8988T (cell line): Measurements from ENCODE around the gene KLHL13.
"Not testable (repeated sequence)": the region's sequence is repeated elsewhere in the genome, so short reads cannot be mapped to it uniquely, and the experiment has no call there.

Source experiments
- DNase-seq: peaks from one replicate; pipeline ENCODE4 v3.0.0; 2011

KLHL13 gene

DNA sequence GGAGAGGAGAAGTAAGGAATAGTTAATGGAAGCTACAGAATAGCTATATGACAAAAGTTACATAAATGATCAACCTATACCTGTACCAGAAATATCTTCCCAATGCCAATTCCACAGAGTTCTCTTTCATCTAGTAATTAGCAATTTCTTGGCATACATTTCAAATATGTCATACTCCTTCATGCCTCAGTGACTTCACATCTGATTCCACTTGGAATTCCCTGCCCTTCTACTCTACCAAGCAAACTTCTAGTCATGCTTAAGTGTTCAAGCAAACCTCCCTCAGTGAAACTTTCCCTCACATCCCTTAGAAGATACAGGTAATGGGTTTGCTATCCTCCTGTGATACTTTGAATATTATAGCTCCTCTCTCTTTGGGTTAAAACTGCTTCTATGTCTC is 127.1 kb downstream of the KLHL13 start:
- DNase-seq, result no peak

DNA sequence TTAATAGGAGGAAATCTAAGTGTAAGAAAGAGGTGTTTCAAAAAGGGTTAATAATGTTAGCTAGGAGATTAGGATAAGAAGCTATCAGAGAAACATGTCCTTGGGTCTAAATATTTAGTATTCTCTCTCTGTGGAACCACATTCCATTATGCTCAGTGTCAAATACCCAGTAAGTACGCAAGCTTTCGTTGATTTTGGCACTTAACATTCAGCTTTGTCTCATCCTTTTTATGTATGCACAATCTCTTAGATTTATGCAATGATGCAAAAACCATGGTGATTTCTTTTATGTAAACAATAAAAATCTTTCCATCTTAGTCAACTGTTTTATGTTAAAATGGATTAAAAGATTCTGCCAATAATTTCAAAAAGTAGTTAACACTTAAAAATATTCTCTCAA is 129.2 kb downstream of the KLHL13 start:
- no peak for DNase-seq

DNA sequence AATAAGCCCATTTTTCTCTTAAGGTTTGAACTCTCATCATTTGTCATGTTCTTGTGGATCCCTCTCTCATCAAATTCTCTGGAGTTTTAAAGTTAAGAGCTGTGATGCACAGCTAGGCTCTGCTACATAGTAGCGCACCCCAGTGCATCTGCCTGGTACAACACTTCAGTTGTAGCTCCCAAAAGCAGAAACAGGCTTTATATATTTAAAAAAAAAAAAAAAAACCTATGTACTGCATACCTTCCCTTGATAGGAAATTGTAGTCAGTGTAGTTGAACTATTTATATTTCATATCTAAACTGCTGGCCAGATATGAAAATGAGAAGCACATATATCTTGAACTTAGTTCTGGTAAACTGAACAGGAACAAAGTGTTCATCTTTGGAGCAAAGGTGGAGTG is 131.4 kb downstream of the KLHL13 start:
- no peak for DNase-seq

DNA sequence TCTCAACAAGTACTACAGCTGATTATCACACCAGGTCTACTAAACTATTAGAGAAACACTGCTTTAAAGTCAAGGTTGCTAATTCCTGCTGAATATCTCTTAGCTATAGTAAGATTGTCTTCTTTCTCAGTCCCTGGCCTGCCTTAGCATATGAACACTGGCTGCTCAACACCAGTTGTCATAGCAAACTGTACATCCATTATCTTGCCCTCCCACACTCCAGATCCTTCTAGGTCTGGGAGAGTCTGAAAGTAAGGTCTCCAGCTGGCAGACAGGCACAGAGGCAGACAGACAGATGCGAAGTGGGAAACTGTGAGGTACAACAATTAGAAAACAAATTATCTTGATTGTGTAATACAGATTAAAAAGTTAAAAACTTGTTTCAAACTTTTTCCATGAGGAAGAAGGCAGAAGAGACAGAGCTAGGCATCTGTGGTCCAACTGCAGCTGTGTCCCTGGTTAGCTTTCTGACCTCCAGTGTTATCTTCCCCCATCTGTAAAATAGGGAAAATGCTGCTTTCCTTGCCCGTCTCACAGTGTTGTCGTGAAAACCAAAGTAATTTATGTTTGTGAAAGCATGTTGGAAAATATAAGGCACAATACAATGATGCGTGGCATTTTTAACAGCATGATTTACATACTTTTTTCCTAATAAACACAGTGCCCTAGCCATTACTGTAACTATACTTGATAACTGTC is 133.8 kb downstream of the KLHL13 start:
- DNase-seq, result no peak

DNA sequence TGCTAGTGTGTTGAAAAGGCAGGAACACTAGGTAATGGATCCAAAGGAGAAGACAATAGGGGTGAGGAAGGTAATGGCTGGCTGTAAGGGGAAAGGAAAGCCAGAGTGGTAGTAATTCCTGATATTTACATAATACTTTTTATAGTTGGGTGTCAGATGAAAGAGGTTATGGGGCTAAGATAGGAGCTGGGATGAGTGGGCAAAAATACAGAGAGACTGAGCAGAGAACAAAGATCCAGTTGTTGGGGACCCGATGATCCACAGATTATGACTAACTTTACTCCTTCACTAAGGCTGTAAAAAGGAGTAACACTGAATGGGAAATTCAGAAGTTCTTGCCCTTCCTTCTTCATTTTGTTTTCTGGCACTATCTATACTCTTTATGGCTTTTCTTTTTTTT is 138.2 kb downstream of the KLHL13 start:
- DNase-seq, result no peak

DNA sequence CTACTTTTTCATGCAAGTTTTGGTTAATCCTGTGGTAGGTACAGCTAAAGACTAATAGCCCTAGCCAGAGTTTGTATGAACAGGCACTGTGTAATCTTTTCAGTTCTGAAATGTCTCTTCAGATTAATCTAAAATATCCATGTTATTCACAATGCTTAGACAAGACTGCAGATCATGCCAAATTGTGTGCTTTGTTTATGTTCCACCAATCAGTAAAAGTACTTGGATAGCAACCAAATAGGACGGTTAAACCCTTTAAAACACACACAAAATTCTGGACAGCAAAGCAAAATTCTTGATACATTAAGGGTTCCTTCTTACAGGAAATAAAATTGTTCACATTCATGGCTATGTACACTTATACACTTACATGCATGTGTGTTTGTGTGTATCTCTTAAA is 139.1 kb downstream of the KLHL13 start:
- DNase-seq, result no peak

DNA sequence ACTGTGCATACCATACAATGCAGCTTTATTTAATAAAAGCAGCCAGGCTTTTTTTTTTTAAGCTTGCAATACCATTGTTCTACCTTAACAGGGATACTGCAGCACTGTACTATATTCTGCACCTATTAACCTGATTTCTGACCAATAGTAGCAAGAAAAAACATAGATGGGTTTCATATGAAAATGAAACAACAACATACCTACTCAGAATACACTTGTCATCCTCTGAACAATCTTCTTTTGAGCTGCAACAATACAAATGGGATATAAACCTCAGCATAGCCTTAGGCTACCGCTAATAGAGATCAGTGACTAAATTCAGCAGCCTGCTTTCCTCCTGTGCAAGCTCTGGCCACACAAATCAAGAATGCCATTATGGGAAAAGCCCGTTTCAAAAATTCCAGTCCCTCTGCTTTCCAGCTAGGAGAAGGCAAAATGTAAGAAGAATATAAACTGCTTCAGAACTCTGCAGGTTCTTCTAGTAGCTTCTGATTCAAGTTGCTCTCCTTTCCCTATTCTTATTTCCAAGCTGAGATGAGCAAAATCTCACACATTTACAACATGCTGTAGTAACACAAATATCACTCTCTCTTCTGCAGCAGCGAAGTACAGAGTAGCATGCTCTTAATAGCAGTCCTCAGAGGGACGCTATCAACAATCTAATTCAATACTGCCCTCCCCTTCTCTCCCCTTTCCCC is 143.4 kb downstream of the KLHL13 start:
- DNase-seq, result no peak

DNA sequence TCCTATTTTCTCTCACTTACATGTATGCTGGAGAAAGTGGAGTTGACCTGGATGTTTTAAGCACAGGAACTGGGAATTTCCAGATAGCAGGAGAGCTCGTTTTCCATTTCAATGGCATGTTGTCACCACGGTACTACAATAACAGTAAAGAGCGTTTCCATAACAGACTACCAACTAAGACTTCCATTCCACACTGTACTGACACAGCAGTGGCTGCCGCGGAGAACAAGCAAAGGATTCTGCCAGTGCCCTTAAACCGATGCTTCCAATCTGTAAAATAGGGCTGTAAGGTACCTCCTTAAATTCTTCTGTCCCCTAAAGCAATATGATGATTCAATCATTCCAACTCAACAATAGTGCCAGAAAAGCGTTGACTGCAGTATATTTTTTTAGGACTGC is 143.9 kb downstream of the KLHL13 start:
- no peak for DNase-seq

DNA sequence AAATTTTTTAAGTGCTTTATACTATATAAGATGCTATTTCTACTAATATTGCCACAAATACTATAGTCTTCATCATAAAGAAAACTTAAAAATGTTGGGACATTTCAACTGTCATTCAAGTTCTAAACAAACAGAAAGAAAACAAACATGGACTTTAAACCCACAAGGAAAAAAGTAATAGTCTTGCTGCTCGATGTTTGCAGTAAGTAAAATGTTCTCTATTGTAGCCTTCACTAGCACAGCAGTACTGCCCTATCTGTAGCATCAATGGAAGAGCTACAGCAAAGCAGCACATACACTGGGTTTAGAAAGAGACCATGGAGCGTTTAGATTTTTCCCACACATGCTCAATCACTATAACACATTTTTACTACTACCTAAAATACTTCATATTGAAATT is 146.8 kb downstream of the KLHL13 start:
- no peak for DNase-seq

DNA sequence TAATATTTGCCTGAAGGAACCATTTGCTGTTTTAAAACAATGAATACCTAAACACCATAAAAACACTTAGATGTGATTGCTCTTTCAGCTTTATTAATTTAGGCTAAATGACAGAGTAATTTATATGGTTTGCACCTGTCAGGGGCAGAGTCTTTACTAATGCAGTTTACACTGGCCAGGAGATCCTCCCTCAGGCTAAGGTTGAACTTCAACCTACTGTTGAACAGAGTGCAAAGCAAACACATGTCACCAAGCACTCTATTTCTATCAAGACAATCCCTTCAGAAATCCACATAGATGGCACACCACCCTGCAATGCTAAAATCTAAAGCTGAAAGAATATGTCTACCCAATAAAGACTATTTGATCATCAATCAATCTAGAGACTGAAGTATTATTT is 147.3 kb downstream of the KLHL13 start:
- DNase-seq, result no peak

DNA sequence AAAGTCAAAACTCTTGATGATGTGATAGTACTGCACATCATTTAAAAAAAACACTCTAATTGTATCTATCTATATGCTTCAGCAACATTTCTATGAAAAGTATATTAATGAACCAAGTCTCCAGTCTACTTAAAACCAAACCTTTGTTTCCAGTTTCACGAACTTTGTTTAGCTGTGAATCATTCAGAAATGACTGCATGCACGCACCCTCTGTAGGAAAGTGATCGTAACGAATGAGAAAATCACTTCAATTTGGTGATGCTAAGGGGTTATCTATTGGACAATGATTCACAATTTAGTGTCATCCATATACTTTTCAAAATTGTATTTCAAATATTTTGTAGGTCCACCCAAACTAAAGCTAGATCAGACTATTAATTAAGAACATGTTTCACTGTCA is 157.6 kb downstream of the KLHL13 start:
- DNase-seq, result no peak

DNA sequence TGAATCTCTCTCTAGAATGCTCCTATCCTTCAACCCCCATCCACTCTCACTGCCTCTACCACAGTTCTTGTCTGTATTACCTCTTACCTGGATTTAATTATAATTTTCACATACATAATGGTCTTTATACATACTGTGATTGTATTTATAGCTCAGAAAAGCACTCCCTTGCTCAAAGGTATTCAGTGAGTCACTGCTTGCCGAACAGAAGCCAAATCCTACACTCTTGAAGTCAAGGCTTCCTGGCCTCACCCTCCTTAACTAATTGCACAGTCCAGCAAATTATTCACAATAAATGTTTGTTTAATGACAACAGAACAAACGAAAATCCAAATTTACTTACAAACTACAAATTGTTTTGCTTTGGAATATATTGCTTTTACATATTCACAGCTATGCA is 159.5 kb downstream of the KLHL13 start:
- DNase-seq, result no peak

DNA sequence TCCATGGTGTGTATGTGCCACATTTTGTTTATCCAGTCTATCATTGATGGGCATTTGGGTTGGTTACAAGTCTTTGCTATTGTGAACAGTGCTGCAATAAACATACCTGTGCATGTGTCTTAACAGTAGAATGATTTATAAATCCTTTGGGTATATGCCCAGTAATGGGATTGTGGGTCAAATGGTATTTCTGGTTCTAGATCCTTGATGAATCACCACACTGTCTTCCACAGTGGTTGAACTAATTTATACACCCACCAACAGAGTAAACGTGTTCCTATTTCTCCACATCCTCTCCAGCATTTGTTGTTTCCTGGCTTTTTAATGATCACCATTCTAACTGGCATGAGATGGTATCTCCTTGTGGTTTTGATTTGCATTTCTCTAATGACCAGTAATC is 177.3 kb downstream of the KLHL13 start:
- DNase-seq, result not testable (repeated sequence)

DNA sequence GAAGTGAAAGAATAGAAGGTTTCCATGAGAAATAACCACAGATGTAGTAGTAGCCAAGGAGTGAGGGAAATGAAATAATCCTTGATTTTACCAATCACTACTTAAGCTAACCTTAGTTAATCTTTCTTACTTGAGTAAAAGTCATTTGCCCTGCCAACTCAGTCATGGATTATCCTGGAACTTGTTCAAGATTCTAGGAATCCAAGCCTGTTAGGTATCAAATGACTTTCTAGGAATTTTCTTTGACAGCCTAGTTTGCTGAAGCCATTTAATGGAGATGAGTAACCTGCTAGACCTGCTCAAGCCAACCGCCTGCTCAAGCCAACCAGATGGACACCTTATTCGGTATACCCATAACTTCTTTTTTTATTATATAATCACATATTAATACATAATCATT is 180.5 kb downstream of the KLHL13 start:
- no peak for DNase-seq

DNA sequence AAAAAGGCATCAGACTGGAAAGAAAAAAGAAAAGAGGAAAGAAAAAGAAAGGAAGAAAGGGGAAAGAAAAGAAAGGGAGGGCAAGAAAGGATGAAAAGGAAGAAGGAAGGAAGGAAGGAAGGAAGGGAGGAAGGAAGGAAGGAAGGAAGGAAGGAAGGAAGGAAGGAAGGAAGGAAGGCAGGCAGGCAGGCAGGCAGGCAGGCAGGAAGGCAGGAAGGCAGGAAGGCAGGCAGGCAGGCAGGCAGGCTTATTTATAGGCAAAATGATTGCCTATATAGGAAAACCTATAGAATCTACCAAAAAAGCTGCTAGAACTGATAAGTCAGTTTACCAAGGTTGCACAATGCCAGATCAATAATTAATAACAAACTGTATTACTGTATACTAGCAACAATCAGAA is 186.5 kb downstream of the KLHL13 start:
- DNase-seq, result not testable (repeated sequence)

DNA sequence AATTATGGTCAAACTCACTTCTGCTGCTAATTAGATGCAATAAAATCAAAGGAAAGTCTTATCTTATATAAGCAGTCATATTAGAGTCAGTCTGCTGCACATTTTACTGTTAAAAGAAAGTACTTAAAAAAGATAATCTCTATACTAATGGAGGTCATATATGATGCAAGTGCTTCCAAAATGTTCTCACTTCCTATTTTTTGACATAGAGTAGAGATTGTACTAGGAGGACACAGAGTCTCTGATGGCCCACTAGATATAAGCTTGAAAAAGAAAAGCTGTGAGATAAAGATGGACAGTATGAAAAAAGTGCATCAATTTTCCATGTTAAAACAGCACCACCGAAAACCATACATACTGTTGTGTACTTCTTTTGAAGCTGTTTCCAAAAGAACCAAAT is 196.9 kb downstream of the KLHL13 start:
- no peak for DNase-seq

DNA sequence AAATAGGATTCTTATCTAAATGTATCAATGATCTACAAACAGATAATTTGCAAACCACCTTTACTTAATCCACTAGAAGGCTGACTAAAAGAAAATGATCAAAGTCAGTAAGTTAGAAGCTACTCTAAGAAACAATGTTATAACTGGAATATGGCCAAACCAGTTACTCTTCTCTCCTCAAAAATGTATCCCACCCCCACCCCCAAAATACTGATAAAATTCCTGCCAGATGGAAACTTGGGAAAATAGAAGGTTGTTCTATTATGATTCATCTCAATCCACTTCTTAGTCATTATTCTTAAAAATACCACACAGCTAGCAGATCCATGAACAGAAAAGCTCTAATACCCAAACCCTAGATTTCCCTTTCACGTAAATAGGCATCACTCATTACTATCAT is 206.4 kb downstream of the KLHL13 start:
- no peak for DNase-seq

DNA sequence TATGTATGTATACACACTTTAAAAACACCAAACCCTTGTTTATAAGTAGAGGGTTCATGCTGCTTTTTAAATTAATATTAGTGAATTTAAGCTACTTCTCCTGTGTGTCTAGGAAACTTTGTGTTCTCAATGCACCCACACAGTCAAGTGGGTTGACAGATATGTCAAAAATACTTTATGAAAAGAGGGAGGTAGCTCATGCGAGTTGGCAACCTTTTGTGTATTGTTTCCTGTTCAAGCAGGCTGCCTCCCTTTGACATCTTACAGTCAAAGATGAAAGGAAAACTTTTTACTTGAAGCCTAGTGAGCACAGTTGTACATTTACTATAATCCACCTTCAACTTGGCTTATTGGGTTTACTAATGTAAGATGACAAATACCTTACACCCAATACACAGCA is 218.4 kb downstream of the KLHL13 start:
- no peak for DNase-seq

DNA sequence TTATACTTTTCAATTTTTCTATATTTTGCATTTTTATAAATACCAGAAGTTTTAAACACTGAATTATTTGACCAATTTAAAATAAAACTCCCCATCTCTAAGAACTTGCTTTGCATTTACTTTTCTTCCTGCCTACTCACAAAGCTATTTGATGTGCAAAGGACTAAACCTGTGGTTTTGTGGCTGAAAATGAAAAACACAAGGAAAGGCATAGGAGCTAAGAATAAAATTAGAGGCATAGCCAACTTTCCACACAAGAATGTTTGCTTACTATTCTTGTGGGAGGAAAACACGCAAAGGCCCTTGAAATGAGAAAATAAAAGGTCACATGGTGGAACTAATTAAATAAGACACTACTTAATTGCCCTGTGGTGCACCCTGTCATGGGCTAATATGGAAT is 221.2 kb downstream of the KLHL13 start:
- no peak for DNase-seq

DNA sequence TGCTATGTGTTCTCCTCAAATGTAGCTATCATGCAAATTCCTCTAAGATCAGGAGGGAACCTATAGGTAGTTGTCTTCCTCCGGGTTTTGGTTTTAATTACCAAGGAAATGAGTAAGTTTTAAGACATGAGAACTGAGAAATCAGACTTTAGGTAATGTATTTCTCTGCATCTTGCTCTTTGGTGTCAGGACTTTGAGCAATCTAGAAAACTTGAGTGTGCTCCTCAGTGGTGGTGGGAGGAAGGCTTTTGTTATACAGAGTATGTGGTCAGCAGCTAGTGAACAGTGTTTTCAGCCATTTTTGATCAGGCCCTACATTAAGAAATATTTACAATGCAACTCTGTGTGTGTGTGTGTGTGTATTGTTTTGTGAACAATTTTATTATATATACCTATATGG is 224.1 kb downstream of the KLHL13 start:
- DNase-seq, result no peak

DNA sequence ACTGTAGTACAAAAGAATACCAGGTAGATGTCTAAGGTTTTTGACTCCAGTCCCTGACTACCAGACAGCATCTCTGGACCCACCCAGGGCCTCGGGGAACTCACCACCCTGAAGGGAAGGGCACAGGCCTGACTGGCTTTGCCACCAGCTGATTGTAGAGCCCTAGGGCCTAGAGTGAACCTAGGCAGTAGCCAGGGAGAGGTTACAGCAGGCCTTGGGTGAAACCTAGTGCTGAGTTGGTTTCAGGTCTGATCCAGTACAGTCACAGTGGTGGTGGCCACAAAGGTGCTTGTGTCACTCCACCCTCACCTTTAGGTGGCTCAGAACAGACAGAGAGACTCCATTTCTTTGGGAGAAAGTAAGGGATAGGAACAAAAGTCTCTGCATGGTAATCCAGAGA is 244.8 kb downstream of the KLHL13 start:
- DNase-seq, result no peak

DNA sequence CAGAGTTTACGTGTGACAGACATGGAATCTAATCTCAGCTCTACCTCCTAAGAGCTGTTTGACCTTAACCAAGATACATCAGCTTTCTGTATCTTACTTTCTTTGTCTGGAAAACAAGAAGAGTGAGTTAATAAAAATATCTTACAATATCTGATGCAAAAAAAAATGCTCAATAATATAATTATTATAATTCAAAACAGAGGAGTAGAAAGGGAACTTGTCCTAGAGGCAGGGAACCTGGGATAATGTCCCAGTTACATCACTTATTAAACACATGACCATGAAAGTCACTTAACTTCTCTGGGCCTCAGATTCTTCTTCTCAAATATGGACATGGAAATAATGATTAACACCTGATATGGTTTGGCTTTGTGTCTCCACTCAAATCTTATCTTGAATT is 256.1 kb downstream of the KLHL13 start:
- no peak for DNase-seq

DNA sequence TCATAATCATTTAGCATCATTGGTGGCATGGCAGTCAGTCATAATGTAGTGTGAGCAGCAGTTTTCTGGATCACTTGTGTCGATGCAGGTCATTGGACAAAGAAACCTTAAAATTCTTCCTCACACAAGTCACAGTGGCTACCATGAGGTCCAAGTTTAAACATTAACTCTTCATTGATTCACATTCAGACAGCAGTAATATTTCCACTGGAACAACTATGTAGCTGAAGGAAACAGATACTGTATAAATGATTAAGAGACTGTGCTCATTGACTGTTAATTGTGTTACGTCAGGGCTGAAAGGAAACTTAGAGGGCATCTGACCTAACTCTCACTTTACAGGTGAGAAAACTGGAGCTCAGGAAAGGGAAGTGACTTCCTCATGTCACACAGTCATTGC is 261.8 kb downstream of the KLHL13 start:
- DNase-seq, result no peak

DNA sequence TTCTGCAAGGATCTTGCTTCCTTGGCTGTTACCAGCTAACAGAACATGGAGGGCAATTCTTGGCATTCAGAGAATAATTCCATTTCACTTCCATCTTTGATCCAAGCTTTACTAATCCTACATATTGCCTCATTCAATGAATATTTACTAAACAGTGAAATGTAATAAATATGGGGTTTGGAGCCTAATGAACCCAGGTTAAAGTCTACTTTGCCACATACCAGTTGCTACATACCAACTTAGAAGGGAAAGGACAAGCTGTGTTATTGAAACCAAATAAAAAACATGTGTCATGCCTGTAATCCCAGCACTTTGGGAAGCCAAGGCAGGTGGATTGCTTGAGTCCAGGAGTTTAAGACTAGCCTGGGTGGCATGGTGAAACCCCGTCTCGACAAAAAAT is 265.6 kb downstream of the KLHL13 start:
- DNase-seq, result no peak
